ENCODE results near the gene SERTAD2.

GRCh38 chr2:64586054-64586453 is 67.7 kb downstream of the SERTAD2 start:
- TF ChIP-seq CTCF (conservative IDR thresholded peaks at IDR 0.05; ENCODE audit: low read depth, low read length) (no peak), EZH2phosphoT487 (IDR thresholded peaks at IDR 0.05; ENCODE audit: borderline replicate concordance, low read length) (no peak)

Measured in PC-3 (cell line).